Spleen (tissue), 11 donors: ENCODE results near the gene SLC4A8. TPM values are rescaled to one million over a fixed set of nuclear protein-coding genes. Genes with fewer than 3 reads are reported as not detected.

ENCODE experiments used
- DNase-seq: peaks from one replicate; pipeline ENCODE4 v3.0.0-alpha.2; 2020
- H3K27ac ChIP-seq, 8 donors: fragments of 200-600 bp; sonication (generic) in 7 of 8; 1 replicate in 4 of 8; 2 replicates in 4 of 8; pipeline versions ENCODE4 v1.5.0 to v1.8.0; 2016 to 2021; ENCODE audit warnings: inconsistent platforms in 4 of 8, mild to moderate bottlenecking in 4 of 8, moderate library complexity in 1 of 8
- H3K27me3 ChIP-seq, 7 donors: fragments of 200-600 bp; sonication (generic) in 6 of 7; replicated peaks in 1 of 7; 1 replicate in 4 of 7; 2 replicates in 3 of 7; pipeline versions ENCODE4 v1.5.0 to v1.8.0; 2016 to 2021; ENCODE audit warnings: inconsistent platforms in 3 of 7, mild to moderate bottlenecking in 1 of 7
- H3K36me3 ChIP-seq, 6 donors: fragments of 200-600 bp; sonication (generic) in 5 of 6; 1 replicate in 4 of 6; 2 replicates in 2 of 6; pipeline versions ENCODE4 v1.5.0 to v1.8.0; 2016 to 2021; ENCODE audit warnings: inconsistent platforms in 2 of 6
- H3K4me1 ChIP-seq, 6 donors: fragments of 200-600 bp; sonication (generic) in 5 of 6; 1 replicate in 3 of 6; 2 replicates in 3 of 6; pipeline versions ENCODE4 v1.5.0 to v1.8.0; 2016 to 2021; ENCODE audit warnings: inconsistent platforms in 3 of 6
- H3K4me3 ChIP-seq, 8 donors: fragments of 200-600 bp; sonication (generic) in 7 of 8; 1 replicate in 4 of 8; 2 replicates in 4 of 8; pipeline versions ENCODE4 v1.5.0 to v1.8.0; 2016 to 2021; ENCODE audit warnings: inconsistent platforms in 4 of 8, mild to moderate bottlenecking in 4 of 8, moderate library complexity in 2 of 8
- H3K9me3 ChIP-seq, 8 donors: fragments of 200-600 bp; sonication (generic) in 7 of 8; 1 replicate in 4 of 8; 2 replicates in 4 of 8; pipeline versions ENCODE4 v1.5.0 to v1.8.0; 2016 to 2021; ENCODE audit warnings: inconsistent platforms in 4 of 8
- CTCF ChIP-seq, 11 experiments: fragments of 200-600 bp in 7 of 11; fragments of 450-650 bp in 4 of 11; sonication (generic) in 4 of 11; IDR thresholded peaks in 8 of 11; conservative IDR thresholded peaks in 3 of 11; 1 replicate in 7 of 11; 2 replicates in 4 of 11; pipeline versions ENCODE4 v1.4.0 to v1.8.0; 2016 to 2021; ENCODE audit warnings: antibody characterized with exemption in 11 of 11, inconsistent platforms in 4 of 11, mild to moderate bottlenecking in 1 of 11
- POLR2A ChIP-seq, 3 donors: fragments of 450-650 bp; IDR thresholded peaks; one replicate each; pipeline ENCODE4 v1.5.1; 2017; ENCODE audit warnings: antibody characterized with exemption in 3 of 3, mild to moderate bottlenecking in 1 of 3
- POLR2AphosphoS5 ChIP-seq, 3 donors: sonication (generic); formaldehyde crosslinking; IDR thresholded peaks; one replicate each; pipeline ENCODE4 v1.5.1; 2017; ENCODE audit warnings: antibody characterized with exemption in 3 of 3
- WGBS, 5 donors: extraction: QIAGEN DNeasy Blood & Tissue Kit in 3 of 5; methylation state at CpG; one replicate each; pipeline versions ENCODE4 v1.1.5 to v1.1.7; 2013 to 2018; 5-methylcytosine and 5-hydroxymethylcytosine counted together
- intact Hi-C: fragments of 100-400 bp; cut with DNase I; formaldehyde crosslinking; loops from one replicate; pipeline ENCODE4 v1.15.0; 2023; ENCODE audit warnings: low total_unique reads
- polyA plus RNA-seq, 3 donors: library from polyadenylated mRNA; stranded (reverse); fragments of 200-250 nt; gene quantifications; one replicate each; pipeline ENCODE4 v1.2.1, GENCODE V29; 2013
- total RNA-seq, 7 donors: library from RNA; depleted of rRNA in 3 of 7; stranded (reverse); fragments of >200 nt in 3 of 7; fragmentation: NEBNext Ultra II Directional in 4 of 7; extraction: Animal tissue kit (Norgen Biotek cat#: 25700) in 4 of 7; gene quantifications; one replicate each; pipeline versions ENCODE4 v1.1.0 to v1.2.1, GENCODE V29; 2016 to 2021
- donor health status: healthy with polysubstance abuse.
- donor health status: DM: no; HTN: no; CAD: no; lungs with moderate emphysema.
- donor health status: DM: no; HTN: no; CAD: no.
- donor health status: Bipolar disorder and iron deficiency.
- donor health status: healthy.
- donor health status: DM: no; HTN: no; CAD: no.
- donor health status: DM: yes; HTN: yes; CAD: no.

Gene SLC4A8
- total and polyA plus RNA-seq, 10 donors, result 0.88 to 9.7 (median 4.8) TPM

GRCh38 chr12:51549637-51550036 is 125.0 kb downstream of the SLC4A8 start:
- H3K27me3 ChIP-seq, result peaks cover 0 to 33% (median 0%) of the 10 kb centered on the region in 7 donors
- DNase-seq, result no peak
- no peak overlapping the region for H3K4me3 ChIP-seq
- peaks cover 0 to 8% (median 2%) of the 10 kb centered on the region in 8 donors for H3K9me3 ChIP-seq
- intact Hi-C loops, result no loop called here
- no peaks in the 10 kb centered on the region for H3K36me3 ChIP-seq
- no peak for TF ChIP-seq POLR2A (IDR thresholded peaks at IDR 0.05)
- no peak for TF ChIP-seq CTCF (IDR thresholded peaks at IDR 0.05 in 8 of 11, conservative IDR thresholded peaks at IDR 0.05 in 3 of 11)
- no peak for TF ChIP-seq POLR2AphosphoS5 (IDR thresholded peaks at IDR 0.05)
- 83 to 96% (median 90%) methylated on average over 8 of the region's 8 CpGs for WGBS, 5 donors
- H3K4me1 ChIP-seq, result no peaks in the 10 kb centered on the region
- H3K27ac ChIP-seq, result no peak overlapping the region

Other genes starting within 250 kb of the SLC4A8 start
- gene POU6F1, start 206.8 kb upstream of the SLC4A8 start, total RNA-seq, result 10 to 100 TPM; 17.1 to 27.1 (median 20.5) TPM
- gene POU6F1, start 206.8 kb upstream of the SLC4A8 start, polyA plus RNA-seq, result 10 to 100 TPM in 2 of 3 donors, 1 to 10 TPM in 1; 3.9 to 14.7 (median 10.0) TPM
- gene DAZAP2, start 186.0 kb upstream of the SLC4A8 start, total RNA-seq, result 100 to 1,000 TPM; 237 to 493 (median 306) TPM
- gene DAZAP2, start 186.0 kb upstream of the SLC4A8 start, polyA plus RNA-seq, result 100 to 1,000 TPM; 181 to 329 (median 237) TPM
- 10 to 100 TPM in 5 of 7 donors, 1 to 10 TPM in 2; 8.6 to 18.1 (median 13.4) TPM for gene SMAGP, start 154.4 kb upstream of the SLC4A8 start, total RNA-seq
- gene SMAGP, start 154.4 kb upstream of the SLC4A8 start, polyA plus RNA-seq, result 10 to 100 TPM in 1 of 3 donors, 1 to 10 TPM in 2; 8.2 to 10.8 (median 9.5) TPM
- 100 to 1,000 TPM in 3 of 7 donors, 10 to 100 TPM in 4; 71.5 to 116 (median 92.1) TPM for gene BIN2, start 100.7 kb upstream of the SLC4A8 start, total RNA-seq
- 10 to 100 TPM; 23.3 to 28.6 (median 24.7) TPM for gene BIN2, start 100.7 kb upstream of the SLC4A8 start, polyA plus RNA-seq
- gene CELA1, start 78.2 kb upstream of the SLC4A8 start, total RNA-seq, result not detected
- gene CELA1, start 78.2 kb upstream of the SLC4A8 start, polyA plus RNA-seq, result under 1 TPM in 1 of 3 donors, not detected in 2; 0.21 TPM
- gene GALNT6, start 33.4 kb upstream of the SLC4A8 start, total RNA-seq, result 10 to 100 TPM; 15.6 to 29.4 (median 21.7) TPM
- gene GALNT6, start 33.4 kb upstream of the SLC4A8 start, polyA plus RNA-seq, result 1 to 10 TPM; 5.8 to 8.5 (median 6.8) TPM
- gene SCN8A, start 166.4 kb downstream of the SLC4A8 start, total RNA-seq, result 1 to 10 TPM; 2.9 to 4.7 (median 3.1) TPM
- under 1 TPM; 0.17 to 0.41 (median 0.38) TPM for gene SCN8A, start 166.4 kb downstream of the SLC4A8 start, polyA plus RNA-seq